T47D (cell line): ENCODE results near the gene PLEKHA6.

Experiments
- DNase-seq, 2 experiments: peaks; one replicate each; pipeline versions ENCODE4 v3.0.0 to v3.0.0-alpha.2; 2011 to 2012; ENCODE audit warnings: low read depth in 1 of 2, low spot score in 1 of 2
- JUND ChIP-seq: IDR thresholded peaks from 2 replicates; pipeline ENCODE4 v1.6.1; 2012; ENCODE audit warnings: low read depth
- in situ Hi-C: cut with HindIII; loops from 2 replicates; pipeline ENCODE4 v1.10.0; 2016; ENCODE audit warnings: low sequenced_read_pairs, low pct_unique_long_range_greater_than_20kb

Gene PLEKHA6, protein sequence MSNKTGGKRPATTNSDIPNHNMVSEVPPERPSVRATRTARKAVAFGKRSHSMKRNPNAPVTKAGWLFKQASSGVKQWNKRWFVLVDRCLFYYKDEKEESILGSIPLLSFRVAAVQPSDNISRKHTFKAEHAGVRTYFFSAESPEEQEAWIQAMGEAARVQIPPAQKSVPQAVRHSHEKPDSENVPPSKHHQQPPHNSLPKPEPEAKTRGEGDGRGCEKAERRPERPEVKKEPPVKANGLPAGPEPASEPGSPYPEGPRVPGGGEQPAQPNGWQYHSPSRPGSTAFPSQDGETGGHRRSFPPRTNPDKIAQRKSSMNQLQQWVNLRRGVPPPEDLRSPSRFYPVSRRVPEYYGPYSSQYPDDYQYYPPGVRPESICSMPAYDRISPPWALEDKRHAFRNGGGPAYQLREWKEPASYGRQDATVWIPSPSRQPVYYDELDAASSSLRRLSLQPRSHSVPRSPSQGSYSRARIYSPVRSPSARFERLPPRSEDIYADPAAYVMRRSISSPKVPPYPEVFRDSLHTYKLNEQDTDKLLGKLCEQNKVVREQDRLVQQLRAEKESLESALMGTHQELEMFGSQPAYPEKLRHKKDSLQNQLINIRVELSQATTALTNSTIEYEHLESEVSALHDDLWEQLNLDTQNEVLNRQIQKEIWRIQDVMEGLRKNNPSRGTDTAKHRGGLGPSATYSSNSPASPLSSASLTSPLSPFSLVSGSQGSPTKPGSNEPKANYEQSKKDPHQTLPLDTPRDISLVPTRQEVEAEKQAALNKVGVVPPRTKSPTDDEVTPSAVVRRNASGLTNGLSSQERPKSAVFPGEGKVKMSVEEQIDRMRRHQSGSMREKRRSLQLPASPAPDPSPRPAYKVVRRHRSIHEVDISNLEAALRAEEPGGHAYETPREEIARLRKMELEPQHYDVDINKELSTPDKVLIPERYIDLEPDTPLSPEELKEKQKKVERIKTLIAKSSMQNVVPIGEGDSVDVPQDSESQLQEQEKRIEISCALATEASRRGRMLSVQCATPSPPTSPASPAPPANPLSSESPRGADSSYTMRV

DNA sequence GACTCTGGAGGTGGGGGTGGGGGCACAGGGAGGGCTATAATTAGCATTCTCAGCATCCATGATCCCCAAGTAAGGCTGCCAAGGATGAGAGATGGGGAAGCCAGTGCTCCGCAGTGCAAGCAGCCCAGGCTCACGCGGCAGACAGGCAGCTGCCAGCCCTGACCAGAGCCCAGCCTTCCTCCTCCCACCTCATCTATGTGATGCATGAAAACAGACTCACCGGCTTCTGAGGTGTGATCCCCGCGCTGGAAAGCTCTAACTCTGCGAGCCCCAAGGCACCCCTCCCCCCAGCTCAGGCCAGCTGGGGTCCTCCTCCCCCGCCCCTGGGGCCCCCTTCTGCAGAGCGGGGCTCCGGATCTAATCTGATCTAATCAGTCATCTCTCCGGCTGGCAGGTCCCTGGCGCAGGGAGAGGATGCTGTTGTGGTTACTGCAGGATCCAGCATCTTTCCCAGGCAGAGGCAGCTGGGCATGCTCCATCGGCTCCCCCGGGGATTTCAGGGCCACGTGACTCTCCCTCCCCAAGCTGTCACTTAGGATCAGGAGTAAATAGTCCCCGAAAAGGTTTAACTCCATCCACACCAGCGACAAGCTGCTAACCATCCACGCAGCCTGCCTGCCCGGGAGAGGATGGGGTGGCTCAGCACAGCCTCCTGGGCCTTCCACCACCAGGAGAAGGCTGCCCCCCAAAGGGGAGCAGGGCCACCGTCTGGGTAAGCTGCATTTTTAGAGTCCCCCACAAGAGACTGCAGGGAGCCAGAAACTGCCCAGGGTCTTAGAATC lies at the start of gene PLEKHA6:
Gene PLEKHA6, minus strand, starts transcription at position 456 of the 782 bp plus-strand sequence. CDS start 86,202 bp downstream, outside the sequence.
- DNase-seq = no peak
- no peak for TF ChIP-seq JUND
- in situ Hi-C loops = no loop called here

DNA sequence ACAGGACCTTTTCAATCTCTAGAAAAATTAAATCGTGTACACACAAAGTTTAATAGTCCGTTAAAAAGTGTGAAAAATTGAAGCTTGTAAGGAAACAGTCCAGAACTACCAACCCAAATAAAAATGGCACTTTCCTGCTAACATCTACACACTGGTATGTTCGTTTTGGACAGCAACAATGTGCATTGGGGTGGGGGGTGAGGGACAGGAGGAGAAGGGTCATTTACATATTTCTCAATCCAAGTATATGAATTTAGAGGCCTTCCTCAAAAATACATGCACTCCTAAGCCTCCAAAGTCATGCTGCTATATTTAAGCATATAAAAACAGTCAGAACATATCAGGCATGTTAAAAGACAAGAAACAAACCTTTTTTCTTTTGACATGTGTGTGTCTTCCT lies 49.4 kb upstream of the PLEKHA6 start:
- no peak for TF ChIP-seq JUND
- in situ Hi-C loops = no loop called here
- DNase-seq = no peak

DNA sequence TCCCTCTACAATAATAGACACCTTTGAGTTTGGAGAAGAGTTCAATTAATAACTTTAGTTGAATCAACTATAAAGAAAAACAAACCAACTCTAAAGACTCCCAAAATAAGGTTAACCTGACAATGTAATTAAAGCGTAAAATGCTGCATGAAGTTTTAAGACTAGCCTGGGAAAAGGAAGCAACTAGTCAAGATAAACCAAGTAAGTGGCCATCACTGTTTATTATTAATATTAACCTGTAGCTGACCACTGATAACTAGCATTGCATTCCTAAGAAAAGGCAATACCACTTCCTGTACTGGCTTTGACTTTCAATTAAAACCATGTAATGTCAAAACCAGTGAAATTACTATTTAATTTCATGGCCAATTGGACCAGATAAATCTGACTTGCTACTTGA lies 48.9 kb upstream of the PLEKHA6 start:
- DNase-seq = no peak
- in situ Hi-C loops = no loop called here
- TF ChIP-seq JUND = no peak

DNA sequence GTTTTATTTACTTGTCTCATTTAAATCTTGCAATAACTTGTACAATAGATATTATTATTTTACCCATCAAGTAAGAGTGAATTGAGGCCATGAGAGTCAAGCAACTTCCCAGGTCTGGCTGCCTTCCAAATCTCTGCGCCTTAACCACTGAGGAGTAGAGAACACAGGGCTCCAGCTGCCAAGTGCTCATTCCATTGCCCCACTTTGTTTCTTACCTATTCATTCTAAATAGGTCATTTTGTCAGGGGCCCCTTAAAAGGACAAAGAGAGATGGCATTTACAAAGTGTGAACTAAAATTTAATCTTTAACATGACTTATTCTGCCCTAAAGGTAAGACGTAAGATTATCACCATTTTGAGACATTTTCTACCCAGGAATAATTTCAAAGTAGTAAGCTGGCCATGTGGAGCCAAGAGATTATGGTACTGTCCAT lies 48.4 kb upstream of the PLEKHA6 start:
- in situ Hi-C loops = no loop called here
- no peak for TF ChIP-seq JUND
- peak in 1 of 2 experiments; percentile 61 for DNase-seq

DNA sequence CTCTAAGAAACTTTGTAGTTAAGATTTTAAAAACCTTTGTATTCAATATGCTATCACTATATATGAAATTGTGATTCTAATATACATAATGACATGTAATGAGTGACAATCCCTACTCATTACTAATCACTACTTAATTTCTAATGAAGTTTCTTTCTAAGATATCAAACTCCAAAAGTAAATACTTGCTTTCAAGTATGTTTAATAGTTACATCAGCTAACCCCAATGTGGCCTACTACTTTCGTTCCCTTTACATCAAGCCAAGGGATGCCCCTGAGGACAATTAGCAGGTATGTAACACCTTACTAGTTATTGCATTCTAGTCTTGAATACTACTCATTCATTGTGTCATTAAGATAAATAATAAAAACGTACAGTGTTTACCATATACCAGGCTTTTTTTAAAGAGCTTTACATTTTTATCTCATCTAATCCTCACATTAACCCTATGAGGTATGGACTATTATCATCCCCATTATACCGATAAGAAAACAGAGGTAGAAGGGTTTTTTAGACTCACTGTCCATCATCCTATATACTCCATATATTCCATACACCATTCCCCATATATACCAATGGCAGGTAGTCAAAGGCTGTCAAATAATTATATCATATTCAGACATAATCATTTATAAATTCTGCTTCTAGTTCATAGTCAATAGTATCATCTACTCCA lies 47.7 kb upstream of the PLEKHA6 start:
- in situ Hi-C loops = no loop called here
- no peak for TF ChIP-seq JUND
- no peak for DNase-seq

DNA sequence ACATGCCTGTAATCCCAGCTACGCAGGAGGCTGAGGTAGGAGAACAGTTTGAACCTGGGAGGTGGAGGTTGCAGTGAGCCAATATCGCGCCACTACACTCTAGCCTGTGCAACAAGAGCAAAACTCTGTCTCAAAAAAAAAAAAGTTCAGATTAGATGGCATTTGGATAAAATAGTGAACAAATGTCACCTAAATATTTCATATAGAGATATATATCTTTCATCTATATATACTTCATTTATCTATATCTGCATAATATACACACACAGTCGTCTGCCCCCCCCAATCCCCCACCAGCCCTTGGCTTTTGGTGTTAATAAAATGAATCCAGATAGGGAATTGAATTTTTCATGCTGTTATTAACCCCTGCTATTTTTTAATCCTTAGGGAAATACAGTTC lies 46.9 kb upstream of the PLEKHA6 start:
- TF ChIP-seq JUND = no peak
- in situ Hi-C loops = no loop called here
- DNase-seq = no peak

DNA sequence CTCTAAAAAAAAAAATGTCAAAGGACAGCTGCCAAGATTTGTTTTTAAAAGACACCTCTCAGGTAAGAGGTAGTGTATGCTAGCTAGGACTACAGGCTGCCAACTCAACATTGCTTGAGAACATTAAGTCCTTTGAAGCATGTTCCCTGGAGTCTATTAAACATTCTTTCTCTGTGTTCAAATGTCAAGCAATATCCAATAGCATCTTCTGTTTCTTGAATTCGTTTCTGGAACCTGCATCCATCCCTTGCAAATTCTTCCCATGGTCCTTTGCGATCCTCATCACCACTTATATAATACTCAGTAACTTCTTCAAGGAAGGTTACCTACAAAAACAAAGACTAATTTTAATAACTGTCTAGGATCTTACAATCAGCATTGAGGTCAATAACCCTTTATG lies 46.3 kb upstream of the PLEKHA6 start:
- in situ Hi-C loops = no loop called here
- TF ChIP-seq JUND = no peak

DNA sequence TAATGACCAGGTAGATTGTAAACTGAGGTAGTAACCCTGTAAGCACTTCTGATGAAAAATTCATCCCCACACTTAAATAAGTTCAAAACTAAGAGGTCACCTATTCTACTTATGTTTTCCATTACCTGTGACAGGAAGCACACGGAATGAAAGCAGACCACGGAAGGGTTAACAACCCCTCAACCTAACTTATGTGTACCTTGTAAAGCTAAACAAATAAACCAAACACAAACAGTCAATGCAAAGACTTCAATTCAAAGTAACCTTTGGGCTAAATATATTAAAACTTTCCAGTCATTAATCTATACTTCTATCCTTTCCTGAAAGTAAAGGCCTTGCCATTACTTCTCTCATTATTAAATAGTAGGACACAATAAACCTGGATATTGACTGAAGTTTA lies 44.9 kb upstream of the PLEKHA6 start:
- DNase-seq = peak in 1 of 2 experiments; percentile 41
- in situ Hi-C loops = no loop called here
- no peak for TF ChIP-seq JUND

More for the DNA sequence above, 46.3 kb upstream of the PLEKHA6 start:
- DNase-seq = no peak

DNA sequence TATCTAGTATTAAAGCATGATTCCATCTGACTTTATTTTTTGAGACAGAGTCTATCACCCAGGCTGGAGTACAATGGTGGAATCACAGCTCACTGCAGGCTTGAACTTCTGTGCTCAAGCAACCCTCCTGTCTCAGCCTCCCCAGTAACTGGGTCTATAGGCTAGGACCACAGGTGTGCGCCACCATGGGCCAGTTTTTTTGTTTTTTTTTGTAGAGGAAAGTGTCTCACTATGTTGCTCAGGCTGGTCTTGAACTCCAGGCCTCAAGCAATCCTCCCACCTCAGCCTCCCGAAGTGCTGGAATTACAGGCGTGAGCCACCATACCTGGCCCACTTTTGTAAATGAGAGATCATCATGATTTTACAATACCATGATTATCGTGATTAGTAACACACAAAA lies 42.7 kb upstream of the PLEKHA6 start:
- TF ChIP-seq JUND = no peak
- no peak for DNase-seq
- in situ Hi-C loops = no loop called here

DNA sequence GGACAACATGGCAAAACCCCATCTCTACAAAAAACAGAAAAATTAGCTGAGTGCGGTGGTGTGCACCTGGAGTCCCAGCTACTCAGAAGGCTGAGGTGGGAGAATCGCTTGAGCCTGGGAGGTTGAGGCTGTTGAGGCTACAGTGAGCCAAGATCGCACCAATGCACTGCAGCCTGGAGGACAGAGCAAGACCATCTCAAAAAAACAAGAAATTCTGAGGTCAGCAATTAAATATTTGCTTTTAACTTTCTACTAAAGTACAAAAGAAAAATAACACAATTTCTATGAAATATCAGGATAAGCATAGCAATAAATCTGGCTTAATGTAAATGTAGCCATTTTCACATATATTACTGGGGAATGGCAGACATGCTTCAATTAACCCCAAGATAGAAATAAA lies 42.0 kb upstream of the PLEKHA6 start:
- no peak for TF ChIP-seq JUND
- no peak for DNase-seq
- in situ Hi-C loops = no loop called here

DNA sequence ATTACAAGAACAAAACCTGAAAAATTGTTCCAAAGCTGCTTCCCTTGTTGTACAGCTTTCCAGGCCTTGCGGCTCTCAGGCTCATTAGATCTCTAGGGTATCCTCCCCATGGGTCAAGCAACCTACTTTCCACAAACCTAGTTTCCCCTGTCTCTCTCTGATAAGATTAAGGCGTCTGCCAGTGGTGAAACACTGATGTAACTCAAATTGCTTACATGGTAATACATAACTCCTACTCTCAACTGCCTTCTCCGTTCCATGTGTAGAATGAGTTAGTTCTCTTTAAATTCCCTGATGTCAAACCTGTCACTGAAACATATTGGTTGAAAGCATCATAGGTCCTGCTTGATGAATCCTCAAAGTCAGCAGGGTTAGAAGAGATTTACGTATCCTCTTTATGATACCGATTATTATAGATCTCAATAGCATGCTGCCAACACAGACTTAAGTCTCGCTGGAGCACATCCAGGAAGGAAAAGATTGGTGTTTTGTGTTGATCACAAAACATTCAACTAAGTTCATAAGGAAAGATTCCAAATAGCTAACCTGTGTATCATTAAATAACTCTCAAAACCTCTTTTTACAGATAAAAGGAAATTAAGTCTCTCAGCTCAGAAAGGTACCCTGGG lies 41.3 kb upstream of the PLEKHA6 start:
- no peak for TF ChIP-seq JUND
- no peak for DNase-seq
- in situ Hi-C loops = no loop called here
